Mesothelial cell of epicardium (in vitro differentiated cells): ENCODE measurements around the gene AXIN1. TPM values are rescaled to one million over a fixed set of nuclear protein-coding genes. Genes with fewer than 3 reads are reported as not detected.
"Not testable (repeated sequence)": the region's sequence is repeated elsewhere in the genome, so short reads cannot be mapped to it uniquely, and the experiment has no call there.

Experiments
- DNase-seq, 2 experiments: peaks; one replicate each; pipeline ENCODE4 v3.0.0; 2021; ENCODE audit warnings: low spot score in 2 of 2; ENCODE audit not compliant: unreplicated experiment in 2 of 2
- H3K27ac Mint-ChIP-seq: 2 replicates; pipeline ENCODE4 v1.8.0; 2021; ENCODE audit warnings: mixed read lengths
- H3K27me3 Mint-ChIP-seq: 2 replicates; pipeline ENCODE4 v1.8.0; 2021; ENCODE audit warnings: low read depth, mixed read lengths
- H3K36me3 Mint-ChIP-seq: 2 replicates; pipeline ENCODE4 v1.8.0; 2021; ENCODE audit warnings: mixed read lengths
- H3K4me1 Mint-ChIP-seq: 2 replicates; pipeline ENCODE4 v1.8.0; 2021; ENCODE audit warnings: mixed read lengths
- H3K4me3 Mint-ChIP-seq: 2 replicates; pipeline ENCODE4 v1.8.0; 2021; ENCODE audit warnings: mild to moderate bottlenecking, moderate library complexity, mixed read lengths
- H3K9me3 Mint-ChIP-seq: 2 replicates; pipeline ENCODE4 v1.8.0; 2021; ENCODE audit warnings: mixed read lengths
- CTCF ChIP-seq: fragments of 200-600 bp; sonication (generic); IDR thresholded peaks from one replicate; pipeline ENCODE4 v1.5.0; 2021; ENCODE audit warnings: antibody characterized with exemption; ENCODE audit not compliant: unreplicated experiment
- total RNA-seq: library from RNA; stranded (reverse); gene quantifications from 3 replicates; pipeline ENCODE4 v1.2.1, GENCODE V29; 2021

The AXIN1 gene
- total RNA-seq, 1 donor from 2014 or later = 33.2 TPM

GRCh38 chr16:379183-379960, 26.8 kb upstream of the AXIN1 start:
- Mint-ChIP-seq H3K27ac (no peak overlapping the region), H3K4me3 (peak overlapping the region; percentile 71)

GRCh38 chr16:378821-379182, 26.3 kb upstream of the AXIN1 start:
- Mint-ChIP-seq H3K36me3 (no peaks in the 10 kb centered on the region), H3K9me3 (no peaks in the 10 kb centered on the region), H3K4me1 (peaks cover 25% of the 10 kb centered on the region), H3K27ac (no peak overlapping the region), H3K4me3 (no peak overlapping the region), H3K27me3 (no peaks in the 10 kb centered on the region)
- DNase-seq = no peak
- TF ChIP-seq CTCF = no peak

More at GRCh38 chr16:379183-379960, 26.8 kb upstream of the AXIN1 start:
- DNase-seq = peak in 1 of 2 experiments; percentile 18
- TF ChIP-seq CTCF = no peak
- peaks cover 26% of the 10 kb centered on the region for H3K4me1 Mint-ChIP-seq
- H3K27me3 Mint-ChIP-seq = no peaks in the 10 kb centered on the region
- no peaks in the 10 kb centered on the region for H3K36me3 Mint-ChIP-seq
- no peaks in the 10 kb centered on the region for H3K9me3 Mint-ChIP-seq

- not testable (repeated sequence) for H3K4me3 Mint-ChIP-seq, H3K27me3 Mint-ChIP-seq, H3K36me3 Mint-ChIP-seq, DNase-seq, H3K9me3 Mint-ChIP-seq, H3K27ac Mint-ChIP-seq
- H3K4me1 Mint-ChIP-seq = peaks cover 20% of the 10 kb centered on the region
Observed at GRCh38 chr16:378113-378820, 25.7 kb upstream of the AXIN1 start.

GRCh38 chr16:377419-377951, 25.0 kb upstream of the AXIN1 start:
- no peaks in the 10 kb centered on the region for H3K36me3 Mint-ChIP-seq
- DNase-seq = peak in 1 of 2 experiments; percentile 19
- no peak for TF ChIP-seq CTCF
- peaks cover 12% of the 10 kb centered on the region for H3K4me1 Mint-ChIP-seq
- H3K27me3 Mint-ChIP-seq = no peaks in the 10 kb centered on the region
- no peak overlapping the region for H3K27ac Mint-ChIP-seq
- H3K4me3 Mint-ChIP-seq = no peak overlapping the region
- no peaks in the 10 kb centered on the region for H3K9me3 Mint-ChIP-seq

GRCh38 chr16:376817-377418, 24.4 kb upstream of the AXIN1 start:
- no peaks in the 10 kb centered on the region for H3K9me3 Mint-ChIP-seq
- no peaks in the 10 kb centered on the region for H3K36me3 Mint-ChIP-seq
- no peak overlapping the region for H3K27ac Mint-ChIP-seq
- peak in 1 of 2 experiments; percentile 18 for DNase-seq
- no peak overlapping the region for H3K4me3 Mint-ChIP-seq
- no peaks in the 10 kb centered on the region for H3K27me3 Mint-ChIP-seq
- no peak for TF ChIP-seq CTCF
- H3K4me1 Mint-ChIP-seq = peaks cover 10% of the 10 kb centered on the region
